ENCODE data around the gene NTHL1.
A peak's percentile ranks its signal among the peaks of the same experiment; 100 is the strongest.
"Not testable (repeated sequence)": the region's sequence is repeated elsewhere in the genome, so short reads cannot be mapped to it uniquely, and the experiment has no call there.

The NTHL1 gene

GRCh38 chr16:2027024-2028010, 20.3 kb downstream of the NTHL1 start:
- DNase-seq: no peak

- DNase-seq: peak; percentile 59
Observed at GRCh38 chr16:2026461-2027023, 21.1 kb downstream of the NTHL1 start, which contains the start of gene NHERF2. NHERF2 (plus strand) TSS chr16:2026902; CDS start chr16:2027006, 104 bp downstream.

- peak; percentile 25 for DNase-seq
Observed at GRCh38 chr16:2025878-2026460, 21.7 kb downstream of the NTHL1 start.

- no peak for DNase-seq
Observed at GRCh38 chr16:2025251-2025650, 22.4 kb downstream of the NTHL1 start.

- DNase-seq: no peak
Observed at GRCh38 chr16:2024032-2024420, 23.6 kb downstream of the NTHL1 start.

DNA sequence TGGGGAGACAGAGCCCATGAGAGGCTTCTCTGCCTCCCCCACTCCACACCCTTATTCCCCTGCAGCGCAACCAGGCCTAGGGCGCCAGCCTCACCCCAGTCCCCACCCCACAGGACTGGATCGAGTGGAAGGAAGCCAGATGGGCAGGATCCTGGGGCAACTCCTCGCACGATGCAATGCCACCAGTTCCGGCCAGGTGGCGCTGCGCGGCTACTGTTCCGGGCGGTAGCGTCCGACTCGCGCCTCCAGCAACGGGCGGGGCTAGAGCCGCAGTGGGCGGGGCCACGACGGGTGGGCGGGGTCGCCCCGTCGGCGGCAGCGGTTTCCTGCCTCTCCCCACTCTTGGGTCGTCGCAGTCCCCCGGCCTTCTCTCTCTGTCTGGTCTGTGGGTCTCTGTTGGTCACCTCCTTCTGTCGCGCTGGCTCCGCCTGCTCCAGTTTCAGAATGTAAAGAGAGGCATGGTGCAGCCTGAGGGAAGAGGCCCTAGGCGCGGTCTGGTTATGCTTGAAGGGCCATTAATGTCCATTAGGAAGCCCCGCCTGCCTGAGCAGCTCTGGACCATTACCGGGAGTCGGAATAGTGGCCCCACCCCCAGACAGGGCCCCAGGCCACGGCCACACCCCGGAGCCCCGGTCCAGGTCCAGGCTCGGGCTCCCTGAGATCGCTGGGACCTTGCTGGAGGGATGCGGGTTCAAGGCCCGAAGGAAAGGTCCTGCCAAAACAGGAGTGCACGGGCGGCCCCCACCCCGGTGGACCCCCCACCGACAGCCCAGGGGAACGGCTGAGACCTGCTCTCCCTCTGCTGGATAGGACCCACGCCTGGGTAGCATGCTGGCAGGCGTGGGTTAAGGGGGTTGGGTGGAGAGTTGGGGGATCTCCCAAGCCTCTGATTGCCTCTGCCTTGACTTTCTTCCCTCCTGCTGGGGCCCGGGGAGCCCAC, 24.3 kb downstream of the NTHL1 start:
- DNase-seq: peak; percentile 96

GRCh38 chr16:2022723-2023091, 24.9 kb downstream of the NTHL1 start:
- no peak for DNase-seq

GRCh38 chr16:2019921-2020831, 27.5 kb downstream of the NTHL1 start:
- no peak for DNase-seq

GRCh38 chr16:2019518-2019920, 28.1 kb downstream of the NTHL1 start, which contains the start of gene NPW:
NPW (plus strand) TSS chr16:2019785.
- DNase-seq: no peak

- DNase-seq: no peak
Observed at GRCh38 chr16:2016407-2016922, 31.2 kb downstream of the NTHL1 start.

GRCh38 chr16:2015947-2016208, 31.8 kb downstream of the NTHL1 start:
- DNase-seq: no peak

DNA sequence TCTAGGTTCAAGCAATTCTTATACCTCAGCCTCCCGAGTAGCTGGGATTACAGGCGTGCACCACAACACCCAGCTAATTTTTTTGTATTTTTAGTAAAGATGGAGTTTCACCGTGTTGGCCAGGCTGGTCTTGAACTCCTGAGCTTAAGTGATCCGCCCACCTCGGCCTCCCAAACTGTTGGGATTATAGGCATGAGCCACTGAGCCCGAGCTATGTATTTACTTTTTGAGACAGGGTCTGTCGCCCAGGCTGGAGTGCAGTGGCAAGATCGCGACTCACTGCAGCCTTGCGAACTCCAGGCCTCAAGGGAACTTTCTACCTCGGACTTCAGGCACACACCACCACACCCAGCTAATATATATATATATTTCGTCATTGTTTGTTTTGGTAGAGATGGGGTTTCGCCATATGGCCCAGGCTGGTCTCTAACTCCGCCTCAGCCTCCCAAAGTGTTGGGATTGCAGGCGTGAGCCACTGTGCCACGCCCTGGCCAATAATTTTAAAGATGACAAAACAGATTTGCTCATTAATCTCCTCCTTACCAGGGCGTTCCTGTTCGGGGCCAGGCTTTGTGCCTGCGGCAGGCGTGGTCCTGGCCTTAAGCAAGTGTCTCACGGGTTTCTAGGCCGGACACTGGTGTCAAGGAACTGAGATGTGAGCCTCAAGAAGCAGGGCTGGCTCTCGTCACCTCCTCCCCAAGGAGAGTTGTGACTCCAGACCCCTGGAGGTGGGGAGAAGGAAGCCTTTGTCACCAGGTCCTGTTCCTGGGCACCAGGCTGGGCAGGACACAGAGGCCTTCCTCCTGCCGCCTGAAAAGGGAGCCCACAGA, 32.3 kb downstream of the NTHL1 start:
- DNase-seq: no peak

- DNase-seq: no peak
Observed at GRCh38 chr16:2013527-2013926, 34.1 kb downstream of the NTHL1 start.

DNA sequence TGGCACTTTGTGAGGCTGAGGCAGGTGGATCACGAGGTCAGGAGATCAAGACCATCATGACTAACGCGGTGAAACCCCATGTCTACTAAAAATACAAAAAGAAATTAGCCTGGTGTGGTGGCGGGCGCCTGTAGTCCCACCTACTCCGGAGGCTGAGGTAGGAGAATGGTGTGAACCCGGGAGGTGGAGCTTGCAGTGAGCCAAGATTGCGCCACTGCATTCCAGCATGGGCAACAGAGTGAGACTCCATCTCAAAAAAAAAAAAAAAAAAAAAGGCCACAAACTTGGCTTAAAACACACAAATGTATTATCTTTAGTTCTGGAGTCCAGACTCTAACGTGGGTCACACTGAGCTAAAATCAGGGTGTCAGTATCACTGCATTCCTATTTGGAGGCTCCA, 35.9 kb downstream of the NTHL1 start:
- DNase-seq: not testable (repeated sequence)

- peak; percentile 91 for DNase-seq
Observed at GRCh38 chr16:2009791-2010510, 37.7 kb downstream of the NTHL1 start, which contains the start of gene ZNF598. ZNF598 (minus strand) TSS chr16:2009821.

DNA sequence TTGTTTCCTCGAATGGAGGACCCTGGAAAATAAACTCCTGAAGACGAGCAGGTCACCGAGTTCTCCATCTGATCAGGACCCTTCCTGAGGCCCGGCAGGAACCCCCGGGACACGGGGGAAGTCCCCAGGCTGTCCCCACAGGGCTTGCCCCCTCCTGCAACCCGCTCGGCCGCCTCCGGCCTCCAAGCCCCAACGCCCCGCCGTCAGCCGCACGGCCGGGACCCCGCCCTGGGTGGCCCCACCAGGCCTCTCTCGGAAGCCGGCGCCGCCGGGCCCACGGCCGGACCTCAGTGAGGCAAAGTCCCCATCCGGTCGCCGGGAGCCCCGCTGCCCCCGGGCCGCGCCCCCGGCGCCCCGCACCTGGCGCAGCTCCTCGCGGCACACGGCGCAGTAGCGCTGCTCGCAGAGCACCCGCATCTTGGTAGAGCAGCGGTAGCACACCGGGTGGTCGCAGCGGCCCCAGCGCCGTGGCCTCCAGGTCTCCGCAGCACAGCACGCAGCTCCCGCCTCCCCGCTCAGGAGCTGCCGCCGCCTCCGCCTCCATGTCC, 38.4 kb downstream of the NTHL1 start:
- DNase-seq: no peak

DNA sequence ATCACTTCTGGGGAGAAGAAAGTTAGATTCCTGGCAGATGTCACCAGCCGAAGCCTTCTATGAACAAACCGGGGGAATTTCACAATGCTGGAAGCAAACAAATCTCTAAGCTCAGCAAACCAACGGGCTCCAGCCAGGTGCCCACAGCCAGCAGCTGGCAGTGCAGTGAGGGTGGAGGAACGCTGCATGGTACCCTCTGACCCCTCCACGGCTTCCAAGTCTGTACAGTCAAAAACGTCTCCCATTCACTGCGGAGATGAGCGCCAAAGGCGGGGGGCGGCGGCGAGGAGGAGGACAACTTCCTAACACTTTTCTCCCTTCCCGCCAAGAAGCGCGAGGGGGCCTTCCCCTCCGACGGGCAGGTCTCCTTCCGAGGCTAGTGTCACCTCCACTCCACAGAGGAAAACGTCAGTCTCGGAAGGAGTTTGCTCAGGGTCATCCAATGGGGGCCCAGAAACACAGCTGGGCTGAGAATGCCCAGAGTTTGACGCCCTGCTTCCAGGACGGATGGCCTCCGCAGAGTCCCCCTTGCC, 38.9 kb downstream of the NTHL1 start:
- DNase-seq: no peak

- DNase-seq: no peak
Observed at GRCh38 chr16:2008009-2008526, 39.6 kb downstream of the NTHL1 start.

Data from femur (tissue), 1 donor.